ENCODE results near the gene RNF222.

RNF222 gene

GRCh38 chr17:8341456-8341855 is 56.2 kb downstream of the RNF222 start:
- DNase-seq (ENCODE audit: low read depth), result no peak
